ENCODE results near the gene VPS37C. TPM values are rescaled to one million over a fixed set of nuclear protein-coding genes. Genes with fewer than 3 reads are reported as not detected.

The VPS37C gene
- total and polyA plus RNA-seq, 2 of the 13 experiments (the other 11 are each of a cell fraction or from before 2014, with no cell fraction given): 7.5 to 8.8 TPM

GRCh38 chr11:61160487-61161189 lies 588 bp downstream of the VPS37C start (continued):
- TF ChIP-seq HMGXB4 (CRISPR knock-in tag; IDR thresholded peaks at IDR 0.05; ENCODE audit: borderline replicate concordance in 1 of 2, low read depth in 1 of 2): peak in 1 of 2 experiments; percentile 61; a peak in 1 of 4 replicates
- no peak for TF ChIP-seq POGK (CRISPR knock-in tag; conservative IDR thresholded peaks at IDR 0.05)
- peak; percentile 42; the same call in 1 of the 2 replicates for TF ChIP-seq IRF2 (CRISPR knock-in tag; IDR thresholded peaks at IDR 0.05)
- TF ChIP-seq RBFOX2 (IDR thresholded peaks at IDR 0.05; ENCODE audit: low read depth, low read length): no peak
- no peak; the same call in 1 of the 2 replicates for TF ChIP-seq HMG20B (CRISPR knock-in tag; conservative IDR thresholded peaks at IDR 0.05)
- TF ChIP-seq PHF5A (CRISPR knock-in tag; IDR thresholded peaks at IDR 0.05; ENCODE audit: low read depth, unreplicated experiment): no peak
- TF ChIP-seq ZHX2 (IDR thresholded peaks at IDR 0.05; ENCODE audit: low read depth): no peak
- no peak for TF ChIP-seq ZHX2 (CRISPR knock-in tag; IDR thresholded peaks at IDR 0.05; ENCODE audit: borderline replicate concordance)
- TF ChIP-seq RERE (CRISPR knock-in tag; IDR thresholded peaks at IDR 0.05; ENCODE audit: low read depth): no peak
- no peak for TF ChIP-seq RFXAP (CRISPR knock-in tag; IDR thresholded peaks at IDR 0.05; ENCODE audit: borderline replicate concordance)
- peak; percentile 86 for TF ChIP-seq ZMYM2 (CRISPR knock-in tag; IDR thresholded peaks at IDR 0.05)
- no peak for TF ChIP-seq FOXK1 (CRISPR knock-in tag; IDR thresholded peaks at IDR 0.05; ENCODE audit: borderline replicate concordance, low read depth)
- TF ChIP-seq REPIN1 (CRISPR knock-in tag; IDR thresholded peaks at IDR 0.05; ENCODE audit: borderline replicate concordance, low read depth): 0 out of 2 replicates have a peak, but pooled peaks have one; percentile 51

All from HepG2 (cell line).